Measurements from ENCODE around the gene TCF12. TPM values are rescaled to one million over a fixed set of nuclear protein-coding genes. Genes with fewer than 3 reads are reported as not detected.

The TCF12 gene
- polyA plus RNA-seq, 3 donors: 15.8 to 52.5 (median 27.6) TPM

- DNase-seq: no peak
- Mint-ChIP-seq H3K27ac (peak overlapping the region in 2 of 7 donors; percentile 3), H3K36me3 (no peaks in the 10 kb centered on the region), H3K27me3 (ENCODE audit: low read depth in 3 of 3) (peaks cover 0 to 2% (median 0%) of the 10 kb centered on the region in 3 donors), H3K9me3 (no peaks in the 10 kb centered on the region), H3K4me1 (peaks cover 18% of the 10 kb centered on the region), H3K4me3 (no peak overlapping the region)
- H3K4me2 ChIP-seq (replicated peaks; ENCODE audit: extremely low read depth, low read length, poor library complexity, severe bottlenecking): no peak overlapping the region
- H3K9ac ChIP-seq (ENCODE audit: insufficient read depth, low read length, poor library complexity, severe bottlenecking): no peak overlapping the region
- intact Hi-C loops (cut with micrococcal nuclease): no loop called here
- TF ChIP-seq, protein P1, sequence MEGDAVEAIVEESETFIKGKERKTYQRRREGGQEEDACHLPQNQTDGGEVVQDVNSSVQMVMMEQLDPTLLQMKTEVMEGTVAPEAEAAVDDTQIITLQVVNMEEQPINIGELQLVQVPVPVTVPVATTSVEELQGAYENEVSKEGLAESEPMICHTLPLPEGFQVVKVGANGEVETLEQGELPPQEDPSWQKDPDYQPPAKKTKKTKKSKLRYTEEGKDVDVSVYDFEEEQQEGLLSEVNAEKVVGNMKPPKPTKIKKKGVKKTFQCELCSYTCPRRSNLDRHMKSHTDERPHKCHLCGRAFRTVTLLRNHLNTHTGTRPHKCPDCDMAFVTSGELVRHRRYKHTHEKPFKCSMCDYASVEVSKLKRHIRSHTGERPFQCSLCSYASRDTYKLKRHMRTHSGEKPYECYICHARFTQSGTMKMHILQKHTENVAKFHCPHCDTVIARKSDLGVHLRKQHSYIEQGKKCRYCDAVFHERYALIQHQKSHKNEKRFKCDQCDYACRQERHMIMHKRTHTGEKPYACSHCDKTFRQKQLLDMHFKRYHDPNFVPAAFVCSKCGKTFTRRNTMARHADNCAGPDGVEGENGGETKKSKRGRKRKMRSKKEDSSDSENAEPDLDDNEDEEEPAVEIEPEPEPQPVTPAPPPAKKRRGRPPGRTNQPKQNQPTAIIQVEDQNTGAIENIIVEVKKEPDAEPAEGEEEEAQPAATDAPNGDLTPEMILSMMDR (IDR thresholded peaks at IDR 0.05): no peak
- no peaks in the 10 kb centered on the region for H3K36me3 ChIP-seq (replicated peaks in 1 of 2; ENCODE audit: control insufficient read depth in 1 of 2, insufficient read depth in 2 of 2, low read length in 2 of 2)
- H2AFZ ChIP-seq (ENCODE audit: insufficient read depth, low read depth, low read length, poor library complexity, severe bottlenecking): no peak overlapping the region
- no peak overlapping the region for H3K4me3 ChIP-seq (replicated peaks in 1 of 3; ENCODE audit: low read depth in 2 of 3, low read length in 3 of 3)
- no peak overlapping the region for H3K27ac ChIP-seq (ENCODE audit: low read depth in 1 of 2, low read length in 2 of 2)
- H3K79me2 ChIP-seq (ENCODE audit: insufficient read depth, low read length): peaks cover 92% of the 10 kb centered on the region
- WGBS (ENCODE audit: insufficient coverage): 83% methylated on average over 1 of the region's 3 CpGs
- no peaks in the 10 kb centered on the region for H3K27me3 ChIP-seq (ENCODE audit: control insufficient read depth in 2 of 2, insufficient read depth in 2 of 2, low read length in 2 of 2)
- H3K4me1 ChIP-seq (ENCODE audit: control insufficient read depth in 1 of 2, insufficient read depth in 2 of 2, low read length in 2 of 2): no peaks in the 10 kb centered on the region
- no peaks in the 10 kb centered on the region for H3K9me3 ChIP-seq (replicated peaks in 1 of 2; ENCODE audit: control insufficient read depth in 1 of 2, insufficient read depth in 1 of 2, low read length in 2 of 2)
- H4K20me1 ChIP-seq (ENCODE audit: insufficient read depth, low read length): peaks cover 84% of the 10 kb centered on the region
Measured at GRCh38 chr15:56967336-56967735, 48.9 kb downstream of the TCF12 start.

DNA sequence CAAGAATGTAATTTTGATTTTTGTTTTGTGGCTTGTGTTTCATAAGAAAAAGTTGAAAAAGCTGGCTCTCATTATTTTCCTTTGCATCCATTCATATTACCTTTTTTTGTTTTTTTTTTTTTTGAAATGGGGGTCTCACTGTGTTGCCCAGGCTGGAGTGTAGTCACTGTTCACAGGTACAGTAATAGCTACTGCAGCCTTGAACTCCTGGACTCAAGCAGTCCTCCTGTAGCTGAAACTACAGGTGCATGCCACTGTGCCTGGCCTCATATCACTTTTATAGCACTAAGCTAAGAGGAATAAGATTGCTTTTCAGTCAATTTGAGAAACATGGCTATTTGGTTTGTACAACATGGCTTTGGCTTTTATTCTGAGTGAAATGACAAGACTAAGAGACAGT is 49.8 kb downstream of the TCF12 start:
- H3K79me2 ChIP-seq (ENCODE audit: insufficient read depth, low read length): peaks cover 89% of the 10 kb centered on the region
- H3K9me3 ChIP-seq (replicated peaks in 1 of 2; ENCODE audit: control insufficient read depth in 1 of 2, insufficient read depth in 1 of 2, low read length in 2 of 2): no peaks in the 10 kb centered on the region
- no peak overlapping the region for H3K4me3 ChIP-seq (replicated peaks in 1 of 3; ENCODE audit: low read depth in 2 of 3, low read length in 3 of 3)
- H3K4me3 Mint-ChIP-seq: no peak overlapping the region
- peak overlapping the region in 1 of 7 donors; percentile 78 for H3K27ac Mint-ChIP-seq
- H3K27me3 Mint-ChIP-seq (ENCODE audit: low read depth in 3 of 3): peaks cover 0 to 1% (median 0%) of the 10 kb centered on the region in 3 donors
- H4K20me1 ChIP-seq (ENCODE audit: insufficient read depth, low read length): peaks cover 89% of the 10 kb centered on the region
- no peaks in the 10 kb centered on the region for H3K27me3 ChIP-seq (ENCODE audit: control insufficient read depth in 2 of 2, insufficient read depth in 2 of 2, low read length in 2 of 2)
- intact Hi-C loops (cut with micrococcal nuclease): no loop called here
- TF ChIP-seq, protein P1 (IDR thresholded peaks at IDR 0.05): no peak
- no peak overlapping the region for H2AFZ ChIP-seq (ENCODE audit: insufficient read depth, low read depth, low read length, poor library complexity, severe bottlenecking)
- H3K36me3 Mint-ChIP-seq: no peaks in the 10 kb centered on the region
- H3K36me3 ChIP-seq (replicated peaks in 1 of 2; ENCODE audit: control insufficient read depth in 1 of 2, insufficient read depth in 2 of 2, low read length in 2 of 2): no peaks in the 10 kb centered on the region
- H3K9ac ChIP-seq (ENCODE audit: insufficient read depth, low read length, poor library complexity, severe bottlenecking): no peak overlapping the region
- H3K4me1 ChIP-seq (ENCODE audit: control insufficient read depth in 1 of 2, insufficient read depth in 2 of 2, low read length in 2 of 2): no peaks in the 10 kb centered on the region
- H3K27ac ChIP-seq (ENCODE audit: low read depth in 1 of 2, low read length in 2 of 2): no peak overlapping the region
- H3K9me3 Mint-ChIP-seq: no peaks in the 10 kb centered on the region
- no peak overlapping the region for H3K4me2 ChIP-seq (replicated peaks; ENCODE audit: extremely low read depth, low read length, poor library complexity, severe bottlenecking)
- DNase-seq: no peak
- H3K4me1 Mint-ChIP-seq: peaks cover 18% of the 10 kb centered on the region

Data from CD14-positive monocyte (primary cell).